Neural crest cell (in vitro differentiated cells): ENCODE results near the gene GNAQ. TPM values are rescaled to one million over a fixed set of nuclear protein-coding genes. Genes with fewer than 3 reads are reported as not detected.

Experiments used
- DNase-seq: peaks from one replicate; pipeline ENCODE4 v3.0.0; 2021; ENCODE audit warnings: low read depth, mixed read lengths, low spot score
- H3K27ac Mint-ChIP-seq: one replicate; pipeline ENCODE4 v1.8.0; 2021; ENCODE audit warnings: mild to moderate bottlenecking, mixed read lengths; ENCODE audit not compliant: unreplicated experiment
- H3K27me3 Mint-ChIP-seq: 2 replicates; pipeline ENCODE4 v1.8.0; 2021; ENCODE audit warnings: low read depth, mild to moderate bottlenecking, mixed read lengths
- H3K36me3 Mint-ChIP-seq: 2 replicates; pipeline ENCODE4 v1.8.0; 2021; ENCODE audit warnings: low read depth, mild to moderate bottlenecking, mixed read lengths
- H3K4me1 Mint-ChIP-seq: 2 replicates; pipeline ENCODE4 v1.8.0; 2021; ENCODE audit warnings: mixed read lengths
- H3K4me3 Mint-ChIP-seq: one replicate; pipeline ENCODE4 v1.8.0; 2021; ENCODE audit warnings: mild to moderate bottlenecking, mixed read lengths
- H3K9me3 Mint-ChIP-seq: 2 replicates; pipeline ENCODE4 v1.8.0; 2021; ENCODE audit warnings: mixed read lengths
- CTCF ChIP-seq: fragments of 200-600 bp; sonication (generic); conservative IDR thresholded peaks from 2 replicates; pipeline ENCODE4 v1.5.0; 2021; ENCODE audit warnings: antibody characterized with exemption, mild to moderate bottlenecking
- total RNA-seq: library from RNA; stranded (reverse); gene quantifications from 2 replicates; pipeline ENCODE4 v1.2.1, GENCODE V29; 2021

GNAQ gene
- total RNA-seq, 1 donor from 2014 or later: 53.3 TPM

- Mint-ChIP-seq H3K4me3 (no peak overlapping the region), H3K9me3 (no peaks in the 10 kb centered on the region), H3K27ac (no peak overlapping the region), H3K36me3 (no peaks in the 10 kb centered on the region), H3K27me3 (no peaks in the 10 kb centered on the region), H3K4me1 (peaks cover 40% of the 10 kb centered on the region)
- no peak for TF ChIP-seq CTCF
- no peak for DNase-seq
These were observed 45.6 kb downstream of the GNAQ start for GRCh38 chr9:77985996-77986395.

- no peak overlapping the region for H3K4me3 Mint-ChIP-seq
- no peak for TF ChIP-seq CTCF
- H3K27me3 Mint-ChIP-seq: no peaks in the 10 kb centered on the region
- H3K9me3 Mint-ChIP-seq: no peaks in the 10 kb centered on the region
- peaks cover 48% of the 10 kb centered on the region for H3K4me1 Mint-ChIP-seq
- H3K27ac Mint-ChIP-seq: peak overlapping the region; percentile 32
- H3K36me3 Mint-ChIP-seq: no peaks in the 10 kb centered on the region
- no peak for DNase-seq
These were observed 48.3 kb downstream of the GNAQ start for GRCh38 chr9:77983320-77983662.

- DNase-seq: no peak
- H3K4me3 Mint-ChIP-seq: no peak overlapping the region
- H3K9me3 Mint-ChIP-seq: no peaks in the 10 kb centered on the region
- no peaks in the 10 kb centered on the region for H3K27me3 Mint-ChIP-seq
- H3K36me3 Mint-ChIP-seq: no peaks in the 10 kb centered on the region
- H3K4me1 Mint-ChIP-seq: peaks cover 50% of the 10 kb centered on the region
- no peak for TF ChIP-seq CTCF
- H3K27ac Mint-ChIP-seq: no peak overlapping the region
These were observed 48.9 kb downstream of the GNAQ start for GRCh38 chr9:77982581-77983319.

GRCh38 chr9:77981907-77982306 lies 49.7 kb downstream of the GNAQ start:
- no peak for TF ChIP-seq CTCF
- Mint-ChIP-seq H3K4me3 (no peak overlapping the region), H3K9me3 (no peaks in the 10 kb centered on the region), H3K27ac (no peak overlapping the region), H3K27me3 (no peaks in the 10 kb centered on the region), H3K36me3 (no peaks in the 10 kb centered on the region), H3K4me1 (peaks cover 50% of the 10 kb centered on the region)
- no peak for DNase-seq

GRCh38 chr9:77981332-77981731 lies 50.3 kb downstream of the GNAQ start:
- no peaks in the 10 kb centered on the region for H3K9me3 Mint-ChIP-seq

More at GRCh38 chr9:77981332-77981731, 50.3 kb downstream of the GNAQ start:
- Mint-ChIP-seq H3K27me3 (no peaks in the 10 kb centered on the region), H3K36me3 (no peaks in the 10 kb centered on the region), H3K4me3 (no peak overlapping the region), H3K4me1 (peaks cover 52% of the 10 kb centered on the region), H3K27ac (no peak overlapping the region)
- DNase-seq: no peak
- no peak for TF ChIP-seq CTCF
